Hepatocyte (in vitro differentiated cells): ENCODE data around the gene N4BP2L1. TPM values are rescaled to one million over a fixed set of nuclear protein-coding genes. Genes with fewer than 3 reads are reported as not detected.

Source experiments
- DNase-seq: peaks from one replicate; pipeline ENCODE4 v3.0.0-alpha.2; 2016; ENCODE audit warnings: low spot score
- H2AFZ ChIP-seq: fragments of 200-600 bp; sonication (generic); 2 replicates; pipeline ENCODE4 v1.6.0; 2016; ENCODE audit warnings: antibody characterized with exemption, mild to moderate bottlenecking
- H3K27ac ChIP-seq: fragments of 200-600 bp; sonication (generic); 2 replicates; pipeline ENCODE4 v1.5.1; 2016; ENCODE audit warnings: mild to moderate bottlenecking
- H3K27me3 ChIP-seq: fragments of 200-600 bp; sonication (generic); 2 replicates; pipeline ENCODE4 v1.6.1; 2016
- H3K36me3 ChIP-seq: fragments of 200-600 bp; sonication (generic); replicated peaks from 2 replicates; pipeline ENCODE4 v1.5.1; 2016; ENCODE audit warnings: low read depth; ENCODE audit not compliant: insufficient read depth
- H3K4me1 ChIP-seq: fragments of 200-600 bp; sonication (generic); 2 replicates; pipeline ENCODE4 v1.5.1; 2016; ENCODE audit warnings: mild to moderate bottlenecking, moderate library complexity; ENCODE audit not compliant: insufficient read depth
- H3K4me2 ChIP-seq: fragments of 200-600 bp; sonication (generic); 2 replicates; pipeline ENCODE4 v1.6.0; 2016
- H3K4me3 ChIP-seq: fragments of 200-600 bp; sonication (generic); 2 replicates; pipeline ENCODE4 v1.5.1; 2016; ENCODE audit warnings: mild to moderate bottlenecking
- H3K79me2 ChIP-seq: fragments of 200-600 bp; sonication (generic); 2 replicates; pipeline ENCODE4 v1.6.0; 2017; ENCODE audit warnings: mild to moderate bottlenecking
- H3K9me2 ChIP-seq: fragments of 200-600 bp; sonication (generic); replicated peaks from 2 replicates; pipeline ENCODE4 v1.6.0; 2017; ENCODE audit warnings: mild to moderate bottlenecking; ENCODE audit not compliant: insufficient read depth
- H3K9me3 ChIP-seq: fragments of 200-600 bp; sonication (generic); 2 replicates; pipeline ENCODE4 v1.5.1; 2016; ENCODE audit warnings: low read depth, mild to moderate bottlenecking
- H4K20me1 ChIP-seq: fragments of 200-600 bp; sonication (generic); 2 replicates; pipeline ENCODE4 v1.6.0; 2016; ENCODE audit warnings: mild to moderate bottlenecking; ENCODE audit not compliant: insufficient read depth, poor library complexity, severe bottlenecking
- CTCF ChIP-seq: fragments of 200-600 bp; sonication (generic); IDR thresholded peaks from 2 replicates; pipeline ENCODE4 v1.5.1; 2016; ENCODE audit warnings: antibody characterized with exemption, mild to moderate bottlenecking; ENCODE audit not compliant: poor library complexity
- EZH2 ChIP-seq: fragments of 200-600 bp; sonication (generic); IDR thresholded peaks from 2 replicates; pipeline ENCODE4 v1.6.1; 2016; ENCODE audit warnings: antibody characterized with exemption, mild to moderate bottlenecking, borderline replicate concordance
- EZH2phosphoT487 ChIP-seq: fragments of 200-600 bp; sonication (generic); IDR thresholded peaks from one replicate; pipeline ENCODE4 v1.6.1; 2018; ENCODE audit warnings: antibody characterized with exemption, mild to moderate bottlenecking, low read depth, moderate library complexity; ENCODE audit not compliant: unreplicated experiment, severe bottlenecking
- WGBS: methylation state at CpG from one replicate; pipeline ENCODE4 v1.1.6; 2016; ENCODE audit warnings: low lambda C conversion rate; ENCODE audit errors: missing lambda C conversion rate; 5-methylcytosine and 5-hydroxymethylcytosine counted together
- polyA plus RNA-seq: library from polyadenylated mRNA; unstranded; fragments of >200 nt; fragmentation: Nextera tagmentation; extraction: Ambion mirVana; gene quantifications from 2 replicates; pipeline ENCODE4 v1.2.1, GENCODE V29; 2016
- total RNA-seq: library from RNA; depleted of rRNA; stranded (reverse); fragments of >200 nt; gene quantifications from 2 replicates; pipeline ENCODE4 v1.2.3, GENCODE V29; 2014

N4BP2L1 gene
- total and polyA plus RNA-seq, 2 experiments from 2014 or later: 4.8 to 7.1 TPM

GRCh38 chr13:32414580-32414979 lies 13.3 kb downstream of the N4BP2L1 start:
- Histone ChIP-seq H3K27ac (no peak overlapping the region), H3K9me3 (no peaks in the 10 kb centered on the region), H2AFZ (no peak overlapping the region), H3K9me2 (no peaks in the 10 kb centered on the region), H3K4me3 (no peak overlapping the region), H3K4me2 (no peak overlapping the region), H3K79me2 (no peaks in the 10 kb centered on the region), H3K27me3 (no peaks in the 10 kb centered on the region), H3K4me1 (no peaks in the 10 kb centered on the region), H3K36me3 (no peaks in the 10 kb centered on the region), H4K20me1 (no peaks in the 10 kb centered on the region)
- WGBS: 79% methylated on average over 2 of the region's 2 CpGs
- TF ChIP-seq EZH2phosphoT487 (no peak), CTCF (no peak), EZH2 (no peak)
- no peak for DNase-seq

- no peak overlapping the region for H2AFZ ChIP-seq
- no peak overlapping the region for H3K4me2 ChIP-seq
- H3K36me3 ChIP-seq: no peaks in the 10 kb centered on the region
- H3K9me2 ChIP-seq: no peaks in the 10 kb centered on the region
- no peak for DNase-seq
- H3K4me3 ChIP-seq: no peak overlapping the region
- no peaks in the 10 kb centered on the region for H3K27me3 ChIP-seq
- H3K4me1 ChIP-seq: peaks cover 8% of the 10 kb centered on the region
- no peak overlapping the region for H3K27ac ChIP-seq
- H3K79me2 ChIP-seq: no peaks in the 10 kb centered on the region
- no peaks in the 10 kb centered on the region for H4K20me1 ChIP-seq
- no peaks in the 10 kb centered on the region for H3K9me3 ChIP-seq
- no peak for TF ChIP-seq EZH2
- TF ChIP-seq EZH2phosphoT487: no peak
- TF ChIP-seq CTCF: no peak
- WGBS: 97% methylated on average over 3 of the region's 3 CpGs
Observed at GRCh38 chr13:32413284-32413683, 14.6 kb downstream of the N4BP2L1 start.

- TF ChIP-seq EZH2phosphoT487 (no peak), EZH2 (no peak), CTCF (no peak)
- no peaks in the 10 kb centered on the region for H4K20me1 ChIP-seq
- peak overlapping the region; percentile 68 for H3K4me2 ChIP-seq
- H3K4me1 ChIP-seq: peaks cover 8% of the 10 kb centered on the region
- H3K4me3 ChIP-seq: no peak overlapping the region
- no peaks in the 10 kb centered on the region for H3K9me2 ChIP-seq
- WGBS: 18% methylated on average over 27 of the region's 27 CpGs
- H3K79me2 ChIP-seq: no peaks in the 10 kb centered on the region
- H3K27me3 ChIP-seq: no peaks in the 10 kb centered on the region
- no peaks in the 10 kb centered on the region for H3K36me3 ChIP-seq
- peak overlapping the region; percentile 39 for H3K27ac ChIP-seq
- H3K9me3 ChIP-seq: no peaks in the 10 kb centered on the region
- H2AFZ ChIP-seq: peak overlapping the region; percentile 57
- peak; percentile 50 for DNase-seq
Observed at GRCh38 chr13:32409561-32410421, 18.1 kb downstream of the N4BP2L1 start.
